NOMO-1 (cell line): ENCODE results near the gene MARCHF5.
"Not testable (repeated sequence)": the region's sequence is repeated elsewhere in the genome, so short reads cannot be mapped to it uniquely, and the experiment has no call there.

Source experiments
- DNase-seq, 2 experiments: peaks; one replicate each; lab custom pipeline; 2025; ENCODE audit not compliant: unreplicated experiment in 2 of 2; lab: John Stamatoyannopoulos, UW

The MARCHF5 gene

GRCh38 chr10:92385831-92386230, 94.9 kb downstream of the MARCHF5 start:
- peak; percentile 21 to 75 for DNase-seq

GRCh38 chr10:92387289-92387940, 96.4 kb downstream of the MARCHF5 start:
- peak in 1 of 2 experiments; percentile 30 for DNase-seq

GRCh38 chr10:92393173-92393572, 102.2 kb downstream of the MARCHF5 start:
- not testable (repeated sequence) for DNase-seq

GRCh38 chr10:92395271-92395670, 104.3 kb downstream of the MARCHF5 start:
- no peak for DNase-seq

GRCh38 chr10:92402234-92402633, 111.3 kb downstream of the MARCHF5 start:
- not testable (repeated sequence) for DNase-seq
